ENCODE measurements around the gene FOXD1. TPM values are rescaled to one million over a fixed set of nuclear protein-coding genes. Genes with fewer than 3 reads are reported as not detected.

The FOXD1 gene
- total RNA-seq, 1 donor from 2014 or later: 0.09 TPM

DNA sequence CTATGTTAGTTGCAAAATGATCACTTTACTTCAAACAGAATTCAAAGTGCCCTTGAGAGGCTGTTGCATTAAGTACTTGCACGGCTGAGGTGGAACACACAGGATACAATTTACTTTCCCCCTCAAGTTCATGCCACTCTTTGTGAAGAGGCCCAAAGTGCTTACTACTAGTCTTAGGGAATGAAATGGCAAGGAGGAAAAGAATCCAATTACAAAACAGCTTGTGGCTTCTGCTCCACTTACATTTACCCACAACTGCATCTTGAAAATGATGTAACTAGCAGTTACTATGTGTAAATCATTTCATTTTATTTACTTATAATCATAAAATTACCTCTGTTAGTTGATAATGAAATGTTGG is 14.6 kb downstream of the FOXD1 start:
- H3K4me1 Mint-ChIP-seq: peaks cover 6% of the 10 kb centered on the region
- DNase-seq (ENCODE audit: low spot score in 2 of 2, unreplicated experiment in 2 of 2): no peak
- no peak overlapping the region for H3K4me3 Mint-ChIP-seq
- TF ChIP-seq, protein P1, sequence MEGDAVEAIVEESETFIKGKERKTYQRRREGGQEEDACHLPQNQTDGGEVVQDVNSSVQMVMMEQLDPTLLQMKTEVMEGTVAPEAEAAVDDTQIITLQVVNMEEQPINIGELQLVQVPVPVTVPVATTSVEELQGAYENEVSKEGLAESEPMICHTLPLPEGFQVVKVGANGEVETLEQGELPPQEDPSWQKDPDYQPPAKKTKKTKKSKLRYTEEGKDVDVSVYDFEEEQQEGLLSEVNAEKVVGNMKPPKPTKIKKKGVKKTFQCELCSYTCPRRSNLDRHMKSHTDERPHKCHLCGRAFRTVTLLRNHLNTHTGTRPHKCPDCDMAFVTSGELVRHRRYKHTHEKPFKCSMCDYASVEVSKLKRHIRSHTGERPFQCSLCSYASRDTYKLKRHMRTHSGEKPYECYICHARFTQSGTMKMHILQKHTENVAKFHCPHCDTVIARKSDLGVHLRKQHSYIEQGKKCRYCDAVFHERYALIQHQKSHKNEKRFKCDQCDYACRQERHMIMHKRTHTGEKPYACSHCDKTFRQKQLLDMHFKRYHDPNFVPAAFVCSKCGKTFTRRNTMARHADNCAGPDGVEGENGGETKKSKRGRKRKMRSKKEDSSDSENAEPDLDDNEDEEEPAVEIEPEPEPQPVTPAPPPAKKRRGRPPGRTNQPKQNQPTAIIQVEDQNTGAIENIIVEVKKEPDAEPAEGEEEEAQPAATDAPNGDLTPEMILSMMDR (IDR thresholded peaks at IDR 0.05; ENCODE audit: unreplicated experiment): no peak
- no peak overlapping the region for H3K27ac Mint-ChIP-seq
- no peaks in the 10 kb centered on the region for H3K9me3 Mint-ChIP-seq
- peaks cover 91% of the 10 kb centered on the region for H3K27me3 Mint-ChIP-seq (ENCODE audit: low read depth)
- no peaks in the 10 kb centered on the region for H3K36me3 Mint-ChIP-seq

DNA sequence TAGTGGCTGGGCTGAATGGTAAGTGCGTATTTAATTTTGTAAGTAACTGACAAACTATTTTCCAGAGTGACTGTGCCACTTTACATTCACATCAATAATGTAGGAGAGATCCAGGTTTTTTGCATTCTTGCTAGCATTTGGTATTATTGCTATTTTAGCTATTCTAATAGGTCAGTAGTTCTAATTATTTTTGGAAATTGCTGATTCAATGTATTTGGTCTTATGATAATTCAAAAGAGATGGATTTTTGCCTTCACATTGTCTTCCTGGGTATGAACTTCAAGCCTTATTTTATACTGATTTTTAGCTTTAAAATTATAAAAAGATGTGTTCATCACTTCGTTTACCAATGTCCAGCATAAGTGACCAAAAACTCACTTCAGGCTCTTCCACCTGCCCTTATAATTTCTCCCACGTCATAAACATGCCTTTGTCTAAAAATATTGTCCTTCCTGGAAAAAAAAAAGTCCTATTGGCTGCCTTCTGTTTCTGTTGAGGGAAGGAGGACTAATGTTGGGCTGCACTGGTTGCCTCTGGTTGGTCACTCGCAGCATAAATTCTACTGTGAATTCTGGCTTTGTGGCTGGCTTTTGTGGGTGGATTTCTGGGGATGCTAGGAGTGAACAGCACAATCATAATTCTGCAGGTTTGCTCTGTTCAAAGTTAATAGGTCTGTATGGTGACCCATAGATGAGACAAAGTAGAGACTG is 15.2 kb downstream of the FOXD1 start:
- DNase-seq (ENCODE audit: low spot score in 2 of 2, unreplicated experiment in 2 of 2): no peak
- Mint-ChIP-seq H3K27me3 (ENCODE audit: low read depth) (peaks cover 91% of the 10 kb centered on the region), H3K9me3 (no peaks in the 10 kb centered on the region), H3K4me3 (no peak overlapping the region), H3K27ac (no peak overlapping the region), H3K4me1 (peaks cover 6% of the 10 kb centered on the region), H3K36me3 (no peaks in the 10 kb centered on the region)
- TF ChIP-seq, protein P1 (IDR thresholded peaks at IDR 0.05; ENCODE audit: unreplicated experiment): no peak

DNA sequence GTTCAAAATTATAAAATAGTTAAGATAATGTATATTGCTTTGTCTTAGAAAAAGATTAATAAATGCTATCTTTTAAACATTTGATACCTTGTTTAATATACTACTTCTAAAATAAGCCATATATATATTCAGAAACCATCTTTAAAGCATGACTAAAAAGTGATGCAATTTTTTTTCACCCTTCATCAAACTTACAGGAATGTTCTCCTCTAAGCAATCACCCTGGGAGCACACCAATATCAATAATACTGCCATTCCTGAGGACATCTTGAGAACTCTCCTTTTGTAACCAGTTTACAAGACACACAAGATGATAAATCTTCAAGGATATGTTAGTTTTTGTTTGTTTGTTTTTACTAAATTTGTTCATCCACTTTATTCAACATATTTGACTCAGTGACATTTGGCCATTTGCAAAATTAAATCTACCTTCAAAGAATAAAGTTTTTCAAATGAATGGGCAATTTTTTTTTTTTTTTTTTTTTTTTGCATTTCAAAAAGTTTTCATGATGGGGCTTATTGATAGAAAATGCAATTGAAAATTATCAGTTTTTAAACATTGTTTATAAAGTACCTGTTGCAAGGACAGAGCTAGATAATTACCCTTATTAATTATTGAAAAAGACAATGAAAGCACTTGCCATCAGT is 17.2 kb downstream of the FOXD1 start:
- no peaks in the 10 kb centered on the region for H3K9me3 Mint-ChIP-seq
- no peak overlapping the region for H3K27ac Mint-ChIP-seq
- no peaks in the 10 kb centered on the region for H3K4me1 Mint-ChIP-seq
- TF ChIP-seq, protein P1 (IDR thresholded peaks at IDR 0.05; ENCODE audit: unreplicated experiment): no peak
- H3K4me3 Mint-ChIP-seq: no peak overlapping the region
- peaks cover 95% of the 10 kb centered on the region for H3K27me3 Mint-ChIP-seq (ENCODE audit: low read depth)
- no peak for DNase-seq (ENCODE audit: low spot score in 2 of 2, unreplicated experiment in 2 of 2)
- H3K36me3 Mint-ChIP-seq: no peaks in the 10 kb centered on the region

DNA sequence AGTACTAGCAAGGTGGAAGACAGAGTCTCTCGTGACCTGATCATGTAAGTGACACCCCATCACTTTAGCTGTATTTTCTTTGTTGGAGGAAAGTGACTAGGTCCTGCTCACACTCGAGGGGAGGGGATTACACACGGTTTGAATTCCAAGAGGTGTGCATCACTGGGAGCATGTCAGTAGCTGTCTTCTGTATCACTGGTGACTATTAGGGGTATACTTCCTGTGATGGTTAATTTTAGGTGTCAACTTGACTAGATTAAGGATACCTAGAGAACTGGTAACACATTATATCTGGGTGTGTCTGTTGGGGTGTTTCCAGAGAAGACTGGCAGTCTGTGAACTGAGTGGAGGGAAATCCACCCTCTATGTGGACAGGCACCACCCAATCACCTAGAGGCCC is 22.5 kb downstream of the FOXD1 start:
- H3K27me3 Mint-ChIP-seq (ENCODE audit: low read depth): peaks cover 90% of the 10 kb centered on the region
- no peak overlapping the region for H3K4me3 Mint-ChIP-seq
- TF ChIP-seq, protein P1 (IDR thresholded peaks at IDR 0.05; ENCODE audit: unreplicated experiment): no peak
- H3K4me1 Mint-ChIP-seq: peaks cover 8% of the 10 kb centered on the region
- H3K27ac Mint-ChIP-seq: no peak overlapping the region
- H3K36me3 Mint-ChIP-seq: no peaks in the 10 kb centered on the region
- no peaks in the 10 kb centered on the region for H3K9me3 Mint-ChIP-seq
- DNase-seq (ENCODE audit: low spot score in 2 of 2, unreplicated experiment in 2 of 2): no peak

DNA sequence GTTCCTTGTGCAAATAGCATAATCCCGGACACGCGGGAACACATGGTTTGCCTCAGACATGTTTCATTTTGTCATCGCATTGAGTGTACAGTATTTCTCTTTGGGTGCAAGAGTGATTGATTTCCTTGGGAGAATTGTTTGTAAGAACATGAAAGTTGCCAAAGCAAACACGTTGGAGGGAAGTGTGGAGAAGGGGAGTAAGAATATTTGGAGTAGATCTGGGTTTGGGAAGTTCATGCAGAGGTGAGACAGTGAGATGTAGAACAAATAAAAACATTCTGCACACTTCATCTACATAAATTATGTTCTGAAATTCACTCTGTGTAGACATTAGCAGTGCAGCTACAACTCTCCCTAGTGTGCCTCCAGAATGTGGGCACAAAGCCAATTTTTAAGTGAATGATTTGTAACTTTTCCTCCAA is 24.0 kb downstream of the FOXD1 start:
- Mint-ChIP-seq H3K27me3 (ENCODE audit: low read depth) (peaks cover 92% of the 10 kb centered on the region), H3K4me1 (peaks cover 13% of the 10 kb centered on the region), H3K36me3 (no peaks in the 10 kb centered on the region), H3K27ac (no peak overlapping the region), H3K9me3 (no peaks in the 10 kb centered on the region), H3K4me3 (no peak overlapping the region)
- TF ChIP-seq, protein P1 (IDR thresholded peaks at IDR 0.05; ENCODE audit: unreplicated experiment): no peak
- DNase-seq (ENCODE audit: low spot score in 2 of 2, unreplicated experiment in 2 of 2): no peak

All from mesothelial cell of epicardium (in vitro differentiated cells).